NB4 (cell line): ENCODE results near the gene NDUFB10.

Source experiments
- TF ChIP-seq, protein P1 (sequence below): IDR thresholded peaks from one replicate; pipeline ENCODE4 v1.5.1; 2012; ENCODE audit warnings: low read depth, low read length
- TF ChIP-seq, protein P2 (sequence below): IDR thresholded peaks from 2 replicates; pipeline ENCODE4 v1.6.1; 2011; ENCODE audit warnings: low read depth, low read length

GRCh38 chr16:1930338-1930720, 29.0 kb upstream of the NDUFB10 start:
- TF ChIP-seq, protein P1, sequence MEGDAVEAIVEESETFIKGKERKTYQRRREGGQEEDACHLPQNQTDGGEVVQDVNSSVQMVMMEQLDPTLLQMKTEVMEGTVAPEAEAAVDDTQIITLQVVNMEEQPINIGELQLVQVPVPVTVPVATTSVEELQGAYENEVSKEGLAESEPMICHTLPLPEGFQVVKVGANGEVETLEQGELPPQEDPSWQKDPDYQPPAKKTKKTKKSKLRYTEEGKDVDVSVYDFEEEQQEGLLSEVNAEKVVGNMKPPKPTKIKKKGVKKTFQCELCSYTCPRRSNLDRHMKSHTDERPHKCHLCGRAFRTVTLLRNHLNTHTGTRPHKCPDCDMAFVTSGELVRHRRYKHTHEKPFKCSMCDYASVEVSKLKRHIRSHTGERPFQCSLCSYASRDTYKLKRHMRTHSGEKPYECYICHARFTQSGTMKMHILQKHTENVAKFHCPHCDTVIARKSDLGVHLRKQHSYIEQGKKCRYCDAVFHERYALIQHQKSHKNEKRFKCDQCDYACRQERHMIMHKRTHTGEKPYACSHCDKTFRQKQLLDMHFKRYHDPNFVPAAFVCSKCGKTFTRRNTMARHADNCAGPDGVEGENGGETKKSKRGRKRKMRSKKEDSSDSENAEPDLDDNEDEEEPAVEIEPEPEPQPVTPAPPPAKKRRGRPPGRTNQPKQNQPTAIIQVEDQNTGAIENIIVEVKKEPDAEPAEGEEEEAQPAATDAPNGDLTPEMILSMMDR = no peak
- TF ChIP-seq, protein P2, sequence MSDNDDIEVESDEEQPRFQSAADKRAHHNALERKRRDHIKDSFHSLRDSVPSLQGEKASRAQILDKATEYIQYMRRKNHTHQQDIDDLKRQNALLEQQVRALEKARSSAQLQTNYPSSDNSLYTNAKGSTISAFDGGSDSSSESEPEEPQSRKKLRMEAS = no peak
